SK-N-MC (cell line): ENCODE results near the gene P4HTM.

Source experiments
- DNase-seq: peaks from one replicate; pipeline ENCODE4 v3.0.0-alpha.2; 2011; ENCODE audit warnings: low read depth, low spot score
- H3K27ac ChIP-seq: fragments of 200-600 bp; sonication (generic); 2 replicates; pipeline ENCODE4 v1.5.1; 2016; ENCODE audit warnings: mixed run types
- H3K36me3 ChIP-seq: fragments of 200-600 bp; sonication (generic); 2 replicates; pipeline ENCODE4 v1.6.1; 2017; ENCODE audit warnings: antibody characterized with exemption, low read length, mixed read lengths; ENCODE audit not compliant: insufficient read depth
- H3K4me3 ChIP-seq: fragments of 200-600 bp; sonication (generic); 2 replicates; pipeline ENCODE4 v1.5.1; 2016
- H3K9ac ChIP-seq: fragments of 200-600 bp; sonication (generic); 2 replicates; pipeline ENCODE4 v1.8.0; 2017; ENCODE audit warnings: mixed run types, mixed read lengths; ENCODE audit not compliant: insufficient read length
- H3K9me3 ChIP-seq: fragments of 200-600 bp; sonication (generic); 2 replicates; pipeline ENCODE4 v1.6.1; 2017; ENCODE audit warnings: low read depth, mild to moderate bottlenecking, antibody characterized with exemption, low read length, moderate library complexity, mixed read lengths
- EZH2 ChIP-seq: fragments of 200-600 bp; sonication (generic); IDR thresholded peaks from one replicate; pipeline ENCODE4 v1.6.1; 2017; ENCODE audit warnings: antibody characterized with exemption
- FOXP2 ChIP-seq: optimal IDR thresholded peaks from 2 replicates; pipeline ENCODE3; 2011; ENCODE audit warnings: mild to moderate bottlenecking, moderate library complexity; ENCODE audit not compliant: insufficient read depth; ENCODE audit errors: extremely low read length, control extremely low read depth
- POLR2AphosphoS5 ChIP-seq: IDR thresholded peaks from 2 replicates; pipeline ENCODE4 v1.6.1; 2012; ENCODE audit warnings: mild to moderate bottlenecking, low read depth, low read length, borderline replicate concordance

Gene P4HTM

DNA sequence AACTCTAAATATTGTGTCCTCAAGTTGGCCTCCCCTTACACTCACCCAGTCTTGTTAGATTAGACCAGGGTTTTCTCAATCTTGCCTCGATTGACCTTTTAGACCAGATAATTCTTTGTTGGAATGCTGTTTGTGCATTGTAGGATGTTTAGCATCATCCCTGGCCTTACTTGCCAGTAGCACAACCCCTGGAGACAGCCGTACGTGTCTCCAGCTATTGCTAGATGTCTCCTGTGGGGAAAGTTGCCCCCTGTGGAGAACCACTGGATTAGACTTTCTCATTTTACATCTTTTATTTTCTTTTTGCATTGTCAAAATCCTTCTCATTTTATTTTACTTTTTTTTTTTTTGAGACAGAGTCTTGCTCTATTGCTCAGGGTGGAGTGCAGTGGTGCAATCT is 19.4 kb downstream of the P4HTM start:
- no peak overlapping the region for H3K9ac ChIP-seq
- no peaks in the 10 kb centered on the region for H3K36me3 ChIP-seq
- H3K4me3 ChIP-seq: no peak overlapping the region
- no peaks in the 10 kb centered on the region for H3K9me3 ChIP-seq
- TF ChIP-seq FOXP2: no peak
- TF ChIP-seq EZH2: no peak
- no peak for TF ChIP-seq POLR2AphosphoS5
- H3K27ac ChIP-seq: no peak overlapping the region
- DNase-seq: no peak

DNA sequence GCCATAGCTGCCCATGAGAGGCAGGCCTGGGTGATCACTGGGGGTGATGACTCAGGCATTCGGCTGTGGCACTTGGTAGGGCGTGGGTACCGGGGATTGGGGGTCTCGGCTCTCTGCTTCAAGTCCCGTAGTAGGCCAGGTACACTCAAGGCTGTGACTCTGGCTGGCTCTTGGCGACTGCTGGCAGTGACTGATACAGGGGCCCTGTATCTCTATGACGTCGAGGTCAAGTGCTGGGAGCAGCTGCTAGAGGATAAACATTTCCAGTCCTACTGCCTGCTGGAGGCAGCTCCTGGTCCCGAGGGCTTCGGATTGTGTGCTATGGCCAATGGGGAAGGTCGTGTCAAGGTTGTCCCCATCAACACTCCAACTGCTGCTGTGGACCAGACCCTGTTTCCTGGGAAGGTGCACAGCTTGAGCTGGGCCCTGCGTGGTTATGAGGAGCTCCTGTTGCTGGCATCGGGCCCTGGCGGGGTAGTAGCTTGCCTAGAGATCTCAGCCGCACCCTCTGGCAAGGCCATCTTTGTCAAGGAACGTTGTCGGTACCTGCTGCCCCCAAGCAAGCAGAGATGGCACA is 22.5 kb downstream of the P4HTM start:
- no peak for DNase-seq
- TF ChIP-seq POLR2AphosphoS5 (no peak), FOXP2 (no peak), EZH2 (no peak)
- H3K9me3 ChIP-seq: no peaks in the 10 kb centered on the region
- H3K4me3 ChIP-seq: no peak overlapping the region
- H3K36me3 ChIP-seq: no peaks in the 10 kb centered on the region
- H3K9ac ChIP-seq: no peak overlapping the region
- H3K27ac ChIP-seq: no peak overlapping the region

DNA sequence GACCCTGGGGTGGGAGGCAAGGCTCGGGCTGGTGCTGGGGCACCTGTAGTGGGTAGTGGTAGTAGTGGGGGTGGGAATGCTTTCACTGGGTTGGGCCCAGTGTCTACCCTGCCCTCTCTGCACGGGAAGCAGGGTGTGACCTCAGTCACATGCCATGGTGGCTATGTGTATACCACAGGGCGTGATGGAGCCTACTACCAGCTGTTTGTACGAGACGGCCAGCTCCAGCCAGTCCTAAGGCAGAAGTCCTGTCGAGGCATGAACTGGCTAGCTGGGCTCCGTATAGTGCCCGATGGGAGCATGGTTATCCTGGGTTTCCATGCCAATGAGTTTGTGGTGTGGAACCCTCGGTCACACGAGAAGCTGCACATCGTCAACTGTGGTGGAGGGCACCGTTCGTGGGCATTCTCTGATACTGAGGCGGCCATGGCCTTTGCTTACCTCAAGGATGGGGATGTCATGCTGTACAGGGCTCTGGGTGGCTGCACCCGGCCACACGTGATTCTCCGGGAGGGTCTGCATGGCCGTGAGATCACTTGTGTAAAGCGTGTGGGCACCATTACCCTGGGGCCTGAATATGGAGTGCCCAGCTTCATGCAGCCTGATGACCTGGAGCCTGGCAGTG is 23.2 kb downstream of the P4HTM start:
- Histone ChIP-seq H3K4me3 (no peak overlapping the region), H3K27ac (no peak overlapping the region), H3K36me3 (no peaks in the 10 kb centered on the region), H3K9ac (no peak overlapping the region), H3K9me3 (no peaks in the 10 kb centered on the region)
- DNase-seq: no peak
- no peak for TF ChIP-seq POLR2AphosphoS5
- no peak for TF ChIP-seq EZH2
- TF ChIP-seq FOXP2: no peak

DNA sequence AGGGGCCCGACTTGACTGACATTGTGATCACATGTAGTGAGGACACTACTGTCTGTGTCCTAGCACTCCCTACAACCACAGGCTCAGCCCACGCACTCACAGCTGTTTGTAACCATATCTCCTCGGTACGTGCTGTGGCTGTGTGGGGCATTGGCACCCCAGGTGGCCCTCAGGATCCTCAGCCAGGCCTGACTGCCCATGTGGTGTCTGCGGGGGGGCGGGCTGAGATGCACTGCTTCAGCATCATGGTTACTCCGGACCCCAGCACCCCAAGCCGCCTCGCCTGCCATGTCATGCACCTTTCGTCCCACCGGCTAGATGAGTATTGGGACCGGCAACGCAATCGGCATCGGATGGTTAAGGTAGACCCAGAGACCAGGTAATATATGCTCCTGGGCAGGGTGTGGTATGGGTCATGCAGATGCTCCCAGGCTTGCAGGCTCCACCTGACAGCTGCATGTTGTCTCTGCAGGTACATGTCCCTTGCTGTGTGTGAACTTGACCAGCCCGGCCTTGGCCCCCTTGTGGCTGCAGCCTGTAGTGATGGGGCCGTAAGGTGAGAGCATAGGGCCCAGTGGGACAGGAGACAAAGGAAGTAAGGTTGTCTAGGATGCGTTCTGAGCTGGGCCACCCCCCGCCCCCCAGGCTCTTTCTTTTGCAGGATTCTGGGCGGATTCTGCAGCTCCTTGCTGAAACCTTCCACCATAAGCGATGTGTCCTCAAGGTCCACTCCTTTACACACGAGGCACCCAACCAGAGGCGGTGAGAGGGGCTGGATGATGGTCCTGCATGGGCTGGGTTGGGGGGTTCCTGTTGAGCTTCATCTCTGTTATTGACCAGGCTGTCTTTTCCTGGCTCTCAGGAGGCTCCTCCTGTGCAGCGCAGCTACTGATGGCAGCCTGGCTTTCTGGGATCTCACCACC is 24.0 kb downstream of the P4HTM start:
- TF ChIP-seq POLR2AphosphoS5: no peak

DNA sequence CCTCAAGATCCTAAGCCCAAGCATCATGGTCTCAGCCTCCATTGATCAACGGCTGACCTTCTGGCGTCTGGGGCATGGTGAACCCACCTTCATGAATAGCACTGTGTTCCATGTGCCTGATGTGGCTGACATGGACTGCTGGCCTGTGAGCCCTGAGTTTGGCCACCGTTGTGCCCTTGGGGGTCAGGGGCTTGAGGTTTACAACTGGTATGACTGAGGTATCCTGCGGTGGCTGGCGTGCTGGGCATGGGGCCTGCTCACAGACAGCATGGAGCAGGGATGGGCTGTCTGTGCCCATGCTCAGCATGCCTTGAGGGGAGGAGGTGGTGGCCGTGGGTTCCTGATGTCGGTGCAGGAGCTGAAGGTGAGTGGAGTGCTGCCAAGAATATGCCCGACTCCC is 25.0 kb downstream of the P4HTM start:
- Histone ChIP-seq H3K4me3 (no peak overlapping the region), H3K27ac (no peak overlapping the region), H3K9me3 (no peaks in the 10 kb centered on the region), H3K36me3 (no peaks in the 10 kb centered on the region), H3K9ac (no peak overlapping the region)
- DNase-seq: no peak
- TF ChIP-seq FOXP2: no peak
- TF ChIP-seq EZH2: no peak
- no peak for TF ChIP-seq POLR2AphosphoS5

More for the DNA sequence above, 24.0 kb downstream of the P4HTM start:
- Histone ChIP-seq H3K9ac (no peak overlapping the region), H3K4me3 (no peak overlapping the region), H3K36me3 (no peaks in the 10 kb centered on the region), H3K27ac (no peak overlapping the region), H3K9me3 (no peaks in the 10 kb centered on the region)
- no peak for DNase-seq

DNA sequence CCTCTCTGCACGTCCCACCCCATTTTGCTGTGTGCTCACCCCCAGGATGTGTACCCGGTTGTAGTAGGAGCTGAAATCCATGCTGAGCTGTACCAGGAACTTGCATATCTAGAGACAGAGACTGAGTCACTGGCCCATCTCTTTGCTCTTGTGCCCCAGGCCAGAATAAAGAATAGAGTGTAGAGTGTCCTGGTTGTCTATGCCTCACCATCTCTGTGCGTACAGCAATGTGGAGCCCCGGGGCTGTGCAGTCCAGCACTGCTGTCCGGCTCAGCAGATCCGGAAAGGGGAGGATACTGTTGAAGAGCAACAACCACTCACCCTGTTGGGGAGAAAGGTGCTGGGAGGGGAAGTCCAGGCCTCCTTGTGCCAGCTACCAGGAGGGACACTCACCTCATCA is 25.7 kb downstream of the P4HTM start:
- TF ChIP-seq POLR2AphosphoS5: no peak
- no peak for TF ChIP-seq FOXP2
- no peak for TF ChIP-seq EZH2
- no peak for DNase-seq
- H3K9ac ChIP-seq: no peak overlapping the region
- no peaks in the 10 kb centered on the region for H3K9me3 ChIP-seq
- H3K4me3 ChIP-seq: no peak overlapping the region
- H3K27ac ChIP-seq: no peak overlapping the region
- no peaks in the 10 kb centered on the region for H3K36me3 ChIP-seq

DNA sequence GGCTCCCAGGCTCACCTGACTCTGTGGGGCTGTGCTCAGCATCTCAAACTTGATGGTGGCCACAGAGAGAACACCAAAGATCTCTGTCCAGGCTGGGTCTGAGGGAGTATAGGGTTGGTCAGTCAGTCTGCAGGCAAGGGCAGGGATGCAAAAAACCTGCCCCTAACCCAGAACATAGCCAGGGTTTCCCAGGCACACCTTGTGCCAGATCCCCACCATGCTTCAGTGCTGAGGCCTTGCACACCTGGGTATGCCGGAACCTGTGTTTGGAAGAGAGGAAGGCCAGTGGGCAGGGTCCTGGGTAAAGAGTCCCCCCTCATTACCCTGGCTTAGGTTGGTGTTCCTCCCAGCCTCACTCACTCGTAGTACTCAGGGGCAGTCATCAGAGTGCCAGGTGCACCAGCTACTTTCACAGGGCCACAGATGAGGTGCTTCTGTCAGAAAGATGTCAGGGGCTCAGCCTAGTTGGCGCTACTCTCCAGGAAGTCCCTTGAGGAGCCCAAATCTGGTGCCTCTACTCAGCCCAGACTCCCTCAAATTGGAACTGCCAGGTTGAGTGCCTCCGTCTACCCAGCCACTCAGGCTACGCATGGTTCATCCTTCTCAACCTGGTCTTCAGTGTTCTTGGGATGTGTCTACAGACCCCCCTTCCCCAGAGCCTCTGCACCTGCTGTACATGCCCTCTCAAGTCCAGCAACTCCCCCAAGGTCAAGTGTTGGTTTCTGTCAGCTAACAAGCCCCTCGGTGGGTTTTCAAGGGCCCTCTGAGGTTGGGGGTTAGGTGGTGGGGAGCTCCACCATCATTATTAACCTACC is 26.6 kb downstream of the P4HTM start:
- DNase-seq: no peak
- TF ChIP-seq EZH2: no peak
- TF ChIP-seq POLR2AphosphoS5: no peak; the same call in none of the 2 replicates
- TF ChIP-seq FOXP2: no peak
- Histone ChIP-seq H3K27ac (no peak overlapping the region), H3K9me3 (no peaks in the 10 kb centered on the region), H3K36me3 (no peaks in the 10 kb centered on the region), H3K9ac (no peak overlapping the region), H3K4me3 (no peak overlapping the region)

DNA sequence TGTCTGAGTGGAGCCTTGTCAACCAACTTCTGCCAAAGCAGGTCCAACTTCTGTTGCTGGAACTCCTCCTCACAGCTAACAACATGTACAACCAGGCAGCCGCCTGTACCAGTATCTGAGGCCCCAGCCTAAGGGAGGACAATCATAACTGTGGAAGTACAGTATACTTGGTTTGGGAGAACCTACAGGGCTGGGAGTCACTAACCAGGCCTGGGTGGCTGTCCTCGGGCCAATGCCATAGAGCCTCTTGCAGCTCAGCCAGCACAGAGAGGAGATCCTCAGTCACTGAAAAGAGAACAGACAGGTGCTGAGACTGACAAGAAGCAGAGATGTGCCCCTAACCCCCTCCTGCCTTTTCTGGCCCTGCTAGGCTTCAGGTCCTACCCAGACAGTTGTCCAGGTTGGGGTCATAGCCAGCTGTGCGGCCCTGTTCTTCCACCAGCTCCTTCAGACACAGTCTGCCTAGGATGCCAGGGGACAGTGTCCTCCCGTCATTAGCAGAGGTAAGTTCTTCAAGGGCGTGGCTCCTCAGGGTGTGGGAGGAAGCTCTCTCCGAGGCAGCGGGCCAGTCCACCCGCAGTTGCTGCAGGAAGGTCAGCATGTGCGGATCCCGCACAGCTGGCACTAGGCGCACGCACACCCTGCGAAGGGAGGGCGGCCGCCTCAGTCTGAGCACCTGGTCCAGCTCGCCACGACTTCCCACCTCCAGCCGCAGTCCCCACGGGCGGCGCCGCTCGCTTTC is 27.4 kb downstream of the P4HTM start:
- TF ChIP-seq EZH2 (no peak), POLR2AphosphoS5 (no peak), FOXP2 (no peak)
- no peak overlapping the region for H3K27ac ChIP-seq
- no peak for DNase-seq
- H3K9me3 ChIP-seq: no peaks in the 10 kb centered on the region
- H3K9ac ChIP-seq: peak overlapping the region; percentile 53
- H3K4me3 ChIP-seq: peak overlapping the region; percentile 80
- no peaks in the 10 kb centered on the region for H3K36me3 ChIP-seq
